ENCODE data around the gene CDKN2B-AS1.

Gene CDKN2B-AS1

DNA sequence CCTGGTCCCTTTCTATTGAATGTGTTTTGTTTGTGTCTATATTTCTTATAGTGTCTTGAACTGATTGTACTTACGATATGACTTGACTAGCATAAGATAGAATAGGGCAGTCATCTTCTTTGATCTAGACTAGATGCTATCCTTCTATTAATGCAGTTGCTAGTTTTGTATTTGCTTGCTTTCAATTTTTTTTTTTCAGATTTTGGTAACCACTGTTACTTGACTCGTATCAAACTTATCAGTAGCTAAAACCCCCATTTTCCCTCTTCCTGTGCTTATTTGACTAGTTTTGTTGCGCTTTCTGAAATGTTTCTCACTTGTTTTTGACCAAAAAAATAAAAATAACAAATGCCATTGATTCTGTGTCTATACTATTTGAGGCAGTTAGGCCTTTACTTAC is 83.5 kb downstream of the CDKN2B-AS1 start:
- no peak for DNase-seq (ENCODE audit: extremely low spot score)
- CTCF ChIA-PET, result no interaction called here
- POLR2A ChIA-PET, result no interaction called here
- TF ChIP-seq, protein P1, sequence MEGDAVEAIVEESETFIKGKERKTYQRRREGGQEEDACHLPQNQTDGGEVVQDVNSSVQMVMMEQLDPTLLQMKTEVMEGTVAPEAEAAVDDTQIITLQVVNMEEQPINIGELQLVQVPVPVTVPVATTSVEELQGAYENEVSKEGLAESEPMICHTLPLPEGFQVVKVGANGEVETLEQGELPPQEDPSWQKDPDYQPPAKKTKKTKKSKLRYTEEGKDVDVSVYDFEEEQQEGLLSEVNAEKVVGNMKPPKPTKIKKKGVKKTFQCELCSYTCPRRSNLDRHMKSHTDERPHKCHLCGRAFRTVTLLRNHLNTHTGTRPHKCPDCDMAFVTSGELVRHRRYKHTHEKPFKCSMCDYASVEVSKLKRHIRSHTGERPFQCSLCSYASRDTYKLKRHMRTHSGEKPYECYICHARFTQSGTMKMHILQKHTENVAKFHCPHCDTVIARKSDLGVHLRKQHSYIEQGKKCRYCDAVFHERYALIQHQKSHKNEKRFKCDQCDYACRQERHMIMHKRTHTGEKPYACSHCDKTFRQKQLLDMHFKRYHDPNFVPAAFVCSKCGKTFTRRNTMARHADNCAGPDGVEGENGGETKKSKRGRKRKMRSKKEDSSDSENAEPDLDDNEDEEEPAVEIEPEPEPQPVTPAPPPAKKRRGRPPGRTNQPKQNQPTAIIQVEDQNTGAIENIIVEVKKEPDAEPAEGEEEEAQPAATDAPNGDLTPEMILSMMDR (IDR thresholded peaks at IDR 0.05; ENCODE audit: control extremely low read depth, extremely low read depth, low read depth, missing control alignments), result no peak

GRCh38 chr9:22079873-22080341 is 85.3 kb downstream of the CDKN2B-AS1 start:
- ChIA-PET POLR2A (no interaction called here), CTCF (interaction anchor here (0.9 to 2.5 kb wide), 10 partner anchors 10 to 292 kb away, joined by 3 to 15 read pairs (median 4); no protein-coding TSS in a partner anchor)

DNA sequence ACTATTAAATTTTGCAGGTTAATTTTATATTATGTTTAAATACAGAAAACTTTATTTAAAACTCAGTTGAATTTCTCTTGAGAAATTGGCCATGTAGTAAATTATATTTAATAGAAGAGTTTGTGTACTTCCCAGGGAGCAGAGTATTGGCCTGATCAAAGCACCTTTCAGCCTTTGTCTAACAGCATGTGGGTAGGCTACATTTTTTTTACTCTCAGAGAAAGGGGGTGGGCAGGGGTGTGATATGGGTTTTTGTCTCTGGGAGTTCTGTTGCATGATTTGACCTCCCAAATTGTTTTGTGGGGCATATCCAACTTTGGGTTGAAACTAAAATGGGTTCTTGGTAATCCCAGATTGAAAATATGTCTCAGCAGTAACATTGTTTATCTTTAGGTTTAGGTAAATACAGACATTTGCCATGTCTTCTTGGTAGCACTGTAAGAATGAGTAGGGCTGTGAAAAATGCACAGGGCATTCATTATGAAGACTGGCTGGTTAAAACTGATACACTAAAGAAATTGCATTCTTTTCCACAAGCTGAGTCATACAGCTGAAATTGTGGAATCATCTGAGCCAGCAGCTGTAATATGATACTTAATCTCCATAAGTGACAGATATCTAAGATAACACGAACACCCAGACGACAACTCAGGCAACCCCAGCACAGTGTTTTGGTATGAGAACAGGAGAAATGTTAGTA is 89.9 kb downstream of the CDKN2B-AS1 start:
- ChIA-PET POLR2A (no interaction called here), CTCF (no interaction called here)
- DNase-seq (ENCODE audit: extremely low spot score), result no peak
- TF ChIP-seq, protein P1 (IDR thresholded peaks at IDR 0.05; ENCODE audit: control extremely low read depth, extremely low read depth, low read depth, missing control alignments), result no peak

More at GRCh38 chr9:22079873-22080341, 85.3 kb downstream of the CDKN2B-AS1 start:
- TF ChIP-seq, protein P1 (IDR thresholded peaks at IDR 0.05; ENCODE audit: control extremely low read depth, extremely low read depth, low read depth, missing control alignments), result no peak
- DNase-seq (ENCODE audit: extremely low spot score), result peak; percentile 10

- POLR2A ChIA-PET, result no interaction called here
- DNase-seq (ENCODE audit: extremely low spot score), result no peak
- TF ChIP-seq, protein P1 (IDR thresholded peaks at IDR 0.05; ENCODE audit: control extremely low read depth, extremely low read depth, low read depth, missing control alignments), result no peak
- CTCF ChIA-PET, result no interaction called here
Measured at GRCh38 chr9:22088053-22088716, 93.6 kb downstream of the CDKN2B-AS1 start.

DNA sequence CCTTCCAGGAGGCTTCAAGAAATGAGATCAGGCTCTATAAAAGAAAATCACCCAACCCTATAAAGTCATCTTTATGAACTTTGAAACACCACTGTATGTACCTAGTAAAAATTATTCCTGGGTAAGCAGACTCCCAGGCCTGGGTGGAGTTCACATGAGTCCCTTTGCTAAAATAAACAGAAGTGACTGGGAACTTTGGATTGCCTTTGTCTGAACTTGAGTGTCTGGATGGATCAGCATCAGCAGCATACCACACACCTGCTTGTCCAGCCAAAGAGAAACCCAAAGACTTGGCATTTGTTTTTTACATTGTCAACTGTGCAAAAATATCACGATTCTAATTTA is 94.1 kb downstream of the CDKN2B-AS1 start:
- TF ChIP-seq, protein P1 (IDR thresholded peaks at IDR 0.05; ENCODE audit: control extremely low read depth, extremely low read depth, low read depth, missing control alignments), result no peak
- ChIA-PET CTCF (no interaction called here), POLR2A (no interaction called here)
- DNase-seq (ENCODE audit: extremely low spot score), result no peak

DNA sequence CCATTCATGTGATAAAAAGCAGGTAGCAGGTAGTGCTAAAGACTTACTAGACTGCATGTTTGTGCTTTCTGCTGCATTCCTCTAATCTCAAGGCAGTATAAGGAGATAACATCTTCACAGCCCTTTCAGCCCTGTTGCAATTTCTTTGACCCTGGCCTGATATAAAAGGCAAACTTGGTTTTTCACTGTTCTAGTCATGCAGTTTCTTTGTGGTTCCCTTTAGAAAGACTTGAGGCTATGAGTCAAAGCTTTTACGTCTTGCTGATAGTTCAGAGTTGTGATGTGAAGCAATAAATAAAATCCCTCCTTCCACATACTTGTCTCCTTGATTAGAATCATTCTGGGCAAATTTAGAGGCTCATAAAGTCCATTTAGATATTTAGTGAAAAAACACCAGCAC is 103.1 kb downstream of the CDKN2B-AS1 start:
- DNase-seq (ENCODE audit: extremely low spot score), result no peak
- TF ChIP-seq, protein P1 (IDR thresholded peaks at IDR 0.05; ENCODE audit: control extremely low read depth, extremely low read depth, low read depth, missing control alignments), result no peak
- CTCF ChIA-PET, result no interaction called here
- POLR2A ChIA-PET, result no interaction called here

Data from GM10248 (cell line).